Tibial artery (tissue), 4 donors: Measurements from ENCODE around the gene PAH.

Experiments
- DNase-seq, 2 donors: peaks; one replicate each; pipeline ENCODE4 v3.0.0-alpha.2; 2019
- H3K27ac ChIP-seq, 2 donors: fragments of 200-600 bp; sonication (generic) in 1 of 2; 1 replicate in 1 of 2; 2 replicates in 1 of 2; pipeline ENCODE4 v1.5.1; 2018 to 2019; ENCODE audit warnings: mild to moderate bottlenecking in 1 of 2
- H3K27me3 ChIP-seq, 2 donors: fragments of 200-600 bp; sonication (generic) in 1 of 2; one replicate each; pipeline versions ENCODE4 v1.5.1 to v1.6.0; 2016 to 2019
- H3K36me3 ChIP-seq, 3 donors: fragments of 200-600 bp; sonication (generic) in 2 of 3; one replicate each; pipeline ENCODE4 v1.5.1; 2016 to 2019; ENCODE audit warnings: mild to moderate bottlenecking in 2 of 3
- H3K4me1 ChIP-seq, 4 donors: fragments of 200-600 bp; sonication (generic) in 2 of 4; 1 replicate in 3 of 4; 2 replicates in 1 of 4; pipeline ENCODE4 v1.5.1; 2016 to 2019
- H3K4me3 ChIP-seq, 2 donors: fragments of 200-600 bp; sonication (generic) in 1 of 2; 1 replicate in 1 of 2; 2 replicates in 1 of 2; pipeline ENCODE4 v1.5.1; 2018 to 2019; ENCODE audit warnings: mild to moderate bottlenecking in 2 of 2
- H3K9me3 ChIP-seq, 3 donors: fragments of 200-600 bp; sonication (generic) in 1 of 3; one replicate each; pipeline ENCODE4 v1.5.1; 2016 to 2019
- CTCF ChIP-seq, 2 experiments: fragments of 200-600 bp in 1 of 2; fragments of 450-650 bp in 1 of 2; IDR thresholded peaks; one replicate each; pipeline ENCODE4 v1.5.1; 2017 to 2019; ENCODE audit warnings: antibody characterized with exemption in 2 of 2, mild to moderate bottlenecking in 1 of 2, moderate library complexity in 1 of 2
- intact Hi-C: fragments of 100-400 bp; cut with DNase I; formaldehyde crosslinking; loops from one replicate; pipeline ENCODE4 v1.15.0; 2023; ENCODE audit warnings: low total_unique reads

Gene PAH

GRCh38 chr12:102917026-102917787 lies at the start of gene PAH:
Gene PAH (minus strand): TSS chr12:102917244. CDS start chr12:102917130, 114 bp downstream.
- no peaks in the 10 kb centered on the region for H3K9me3 ChIP-seq
- DNase-seq = no peak
- peaks cover 0 to 6% (median 2%) of the 10 kb centered on the region in 4 donors for H3K4me1 ChIP-seq
- peaks cover 0 to 13% of the 10 kb centered on the region in 2 donors for H3K27me3 ChIP-seq
- H3K4me3 ChIP-seq = no peak within 1 kb of the TSS
- no peak within 1 kb of the TSS for H3K27ac ChIP-seq
- no peak for TF ChIP-seq CTCF (IDR thresholded peaks at IDR 0.05)
- intact Hi-C loops = no loop called here
- no peaks in the 10 kb centered on the region for H3K36me3 ChIP-seq

GRCh38 chr12:102966200-102966863 lies 49.3 kb upstream of the PAH start:
- no peaks in the 10 kb centered on the region for H3K36me3 ChIP-seq
- H3K4me3 ChIP-seq = no peak overlapping the region
- intact Hi-C loops = no loop called here
- H3K4me1 ChIP-seq = peaks cover 0 to 15% (median 2%) of the 10 kb centered on the region in 4 donors
- H3K27me3 ChIP-seq = peaks cover 0 to 52% of the 10 kb centered on the region in 2 donors
- peaks cover 0 to 14% (median 0%) of the 10 kb centered on the region in 3 donors for H3K9me3 ChIP-seq
- H3K27ac ChIP-seq = no peak overlapping the region
- no peak for DNase-seq
- no peak for TF ChIP-seq CTCF (IDR thresholded peaks at IDR 0.05)

GRCh38 chr12:102965281-102966155 lies 48.5 kb upstream of the PAH start:
- no peak overlapping the region for H3K27ac ChIP-seq
- peaks cover 0 to 14% (median 0%) of the 10 kb centered on the region in 3 donors for H3K9me3 ChIP-seq
- no peak for TF ChIP-seq CTCF (IDR thresholded peaks at IDR 0.05)
- intact Hi-C loops = no loop called here
- DNase-seq = no peak
- no peaks in the 10 kb centered on the region for H3K36me3 ChIP-seq
- no peak overlapping the region for H3K4me3 ChIP-seq
- peaks cover 0 to 60% of the 10 kb centered on the region in 2 donors for H3K27me3 ChIP-seq
- peaks cover 0 to 15% (median 2%) of the 10 kb centered on the region in 4 donors for H3K4me1 ChIP-seq

GRCh38 chr12:102964872-102965271 lies 47.8 kb upstream of the PAH start:
- intact Hi-C loops = no loop called here
- no peak overlapping the region for H3K27ac ChIP-seq

More at GRCh38 chr12:102964872-102965271, 47.8 kb upstream of the PAH start:
- H3K9me3 ChIP-seq = peaks cover 0 to 14% (median 0%) of the 10 kb centered on the region in 3 donors
- no peak overlapping the region for H3K4me3 ChIP-seq
- no peak for TF ChIP-seq CTCF (IDR thresholded peaks at IDR 0.05)
- peaks cover 0 to 66% of the 10 kb centered on the region in 2 donors for H3K27me3 ChIP-seq
- H3K36me3 ChIP-seq = no peaks in the 10 kb centered on the region
- DNase-seq = no peak
- peaks cover 0 to 15% (median 2%) of the 10 kb centered on the region in 4 donors for H3K4me1 ChIP-seq
